ENCODE results near the gene PDYN.

Gene PDYN

GRCh38 chr20:1935696-1936366, 58.0 kb downstream of the PDYN start:
- DNase-seq, result peak in 56 of 58 donors; percentile 28 to 91 (median 77)

- DNase-seq, result no peak
Measured at GRCh38 chr20:1934721-1935573, 58.9 kb downstream of the PDYN start.

DNA sequence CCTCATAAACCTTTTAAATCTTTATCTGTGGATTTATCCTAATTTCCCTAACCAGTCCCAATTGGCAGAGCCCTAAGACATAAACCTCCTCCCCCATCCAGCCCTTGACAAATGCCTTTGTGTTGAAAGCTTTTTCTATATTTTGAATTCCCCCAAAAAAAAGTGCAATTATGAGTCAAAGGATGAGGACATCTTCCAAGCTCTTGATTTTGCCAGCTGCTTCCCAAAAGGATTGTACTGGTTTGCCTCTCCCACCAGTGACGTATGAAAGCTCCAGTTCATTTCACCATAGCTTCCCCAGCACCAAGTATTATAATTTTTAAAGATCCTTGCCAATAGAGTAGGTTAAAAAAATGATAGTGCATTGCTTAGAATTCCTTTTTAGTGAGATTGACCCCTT, 59.7 kb downstream of the PDYN start:
- DNase-seq, result no peak

GRCh38 chr20:1933465-1933870, 60.4 kb downstream of the PDYN start:
- peak in 10 of 58 donors; percentile 18 to 50 (median 28) for DNase-seq

GRCh38 chr20:1932971-1933370, 60.9 kb downstream of the PDYN start:
- no peak for DNase-seq

GRCh38 chr20:1931830-1932229, 62.0 kb downstream of the PDYN start:
- DNase-seq, result no peak

- DNase-seq, result no peak
Measured at GRCh38 chr20:1930165-1930564, 63.7 kb downstream of the PDYN start.

- no peak for DNase-seq
Measured at GRCh38 chr20:1929460-1929859, 64.4 kb downstream of the PDYN start.

GRCh38 chr20:1928782-1929181, 65.1 kb downstream of the PDYN start:
- peak in 1 of 58 donors; percentile 53 for DNase-seq
